Amygdala (tissue), 56 donors: ENCODE measurements around the gene STK10.
A peak's percentile ranks its signal among the peaks of the same experiment; 100 is the strongest.

ENCODE experiments used
- DNase-seq, 56 donors: peaks; one replicate each; lab custom pipeline; 2025; lab: John Stamatoyannopoulos, UW

STK10 gene

GRCh38 chr5:172189693-172190296, 1.8 kb upstream of the STK10 start:
- DNase-seq: no peak

- no peak for DNase-seq
Observed at GRCh38 chr5:172188893-172189692, 1.1 kb upstream of the STK10 start.

- peak in 6 of 56 donors; percentile 13 to 53 (median 33) for DNase-seq
Observed at GRCh38 chr5:172187118-172188032, 649 bp downstream of the STK10 start.

GRCh38 chr5:172186114-172186695, 1.8 kb downstream of the STK10 start:
- no peak for DNase-seq

GRCh38 chr5:172185096-172185461, 2.9 kb downstream of the STK10 start:
- DNase-seq: no peak

- DNase-seq: no peak
Observed at GRCh38 chr5:172183881-172184280, 4.1 kb downstream of the STK10 start.

- DNase-seq: no peak
Observed at GRCh38 chr5:172182291-172182690, 5.7 kb downstream of the STK10 start.

GRCh38 chr5:172180936-172181335, 7.1 kb downstream of the STK10 start:
- DNase-seq: no peak

GRCh38 chr5:172178991-172179989, 8.7 kb downstream of the STK10 start:
- DNase-seq: peak in 3 of 56 donors; percentile 9 to 20 (median 19)

GRCh38 chr5:172178301-172178987, 9.6 kb downstream of the STK10 start:
- DNase-seq: no peak

- DNase-seq: no peak
Observed at GRCh38 chr5:172177176-172177575, 10.8 kb downstream of the STK10 start.

GRCh38 chr5:172175263-172175719, 12.7 kb downstream of the STK10 start:
- DNase-seq: peak in 8 of 56 donors; percentile 9 to 45 (median 24)

- DNase-seq: no peak
Observed at GRCh38 chr5:172173564-172174153, 14.4 kb downstream of the STK10 start.

- DNase-seq: peak in 40 of 56 donors; percentile 11 to 83 (median 53)
Observed at GRCh38 chr5:172172912-172173563, 15.0 kb downstream of the STK10 start.

- DNase-seq: no peak
Observed at GRCh38 chr5:172171118-172171517, 16.9 kb downstream of the STK10 start.

- no peak for DNase-seq
Observed at GRCh38 chr5:172170251-172170701, 17.7 kb downstream of the STK10 start.

GRCh38 chr5:172169216-172169615, 18.8 kb downstream of the STK10 start:
- no peak for DNase-seq

- no peak for DNase-seq
Observed at GRCh38 chr5:172168311-172168710, 19.7 kb downstream of the STK10 start.
